Stimulated activated CD8-positive, alpha-beta memory T cell treated with anti-CD3 and anti-CD28 coated beads, Interleukin-7, amount 100 ng/mL, for 1 hour (primary cell): Measurements from ENCODE around the gene KCNQ4.

Experiments
- DNase-seq, 2 donors: peaks; one replicate each; pipeline ENCODE4 v3.0.0-alpha.2; 2020; ENCODE audit warnings: low read depth in 2 of 2

Gene KCNQ4

GRCh38 chr1:40820251-40820797 is 36.7 kb downstream of the KCNQ4 start:
- DNase-seq, result no peak

GRCh38 chr1:40820911-40821693 is 37.5 kb downstream of the KCNQ4 start:
- DNase-seq, result no peak

GRCh38 chr1:40822890-40823289 is 39.3 kb downstream of the KCNQ4 start:
- no peak for DNase-seq

GRCh38 chr1:40823345-40823744 is 39.8 kb downstream of the KCNQ4 start:
- no peak for DNase-seq

- DNase-seq, result no peak
Observed at GRCh38 chr1:40823983-40824382, 40.4 kb downstream of the KCNQ4 start.

GRCh38 chr1:40824591-40825434 is 41.2 kb downstream of the KCNQ4 start:
- no peak for DNase-seq

- DNase-seq, result no peak
Observed at GRCh38 chr1:40825435-40825788, 41.8 kb downstream of the KCNQ4 start.

- DNase-seq, result no peak
Observed at GRCh38 chr1:40825996-40826395, 42.4 kb downstream of the KCNQ4 start.

- DNase-seq, result no peak
Observed at GRCh38 chr1:40829631-40830245, 46.2 kb downstream of the KCNQ4 start.

- no peak for DNase-seq
Observed at GRCh38 chr1:40830419-40830943, 46.9 kb downstream of the KCNQ4 start.

GRCh38 chr1:40831001-40831732 is 47.6 kb downstream of the KCNQ4 start:
- DNase-seq, result no peak

- DNase-seq, result no peak
Observed at GRCh38 chr1:40833979-40834378, 50.4 kb downstream of the KCNQ4 start.

GRCh38 chr1:40834968-40835545 is 51.5 kb downstream of the KCNQ4 start:
- DNase-seq, result no peak

GRCh38 chr1:40836283-40836682 is 52.7 kb downstream of the KCNQ4 start:
- DNase-seq, result no peak

- DNase-seq, result no peak
Observed at GRCh38 chr1:40837601-40838000, 54.0 kb downstream of the KCNQ4 start.

- DNase-seq, result no peak
Observed at GRCh38 chr1:40838045-40838979, 54.7 kb downstream of the KCNQ4 start.

- DNase-seq, result no peak
Observed at GRCh38 chr1:40838980-40839942, 55.7 kb downstream of the KCNQ4 start.

GRCh38 chr1:40839943-40840335 is 56.4 kb downstream of the KCNQ4 start:
- DNase-seq, result no peak
